IMR-90 (cell line): ENCODE results near the gene MLIP. TPM values are rescaled to one million over a fixed set of nuclear protein-coding genes. Genes with fewer than 3 reads are reported as not detected.

Experiments used
- ATAC-seq: fragments of 200-7000 bp; cut with Tn5 transposase; 2 replicates; pipeline ENCODE4 v1.9.1; 2020; ENCODE audit warnings: low read depth, mild to moderate bottlenecking, moderate library complexity
- BruUV-seq: library from RNA; stranded (reverse); fragments of 400-500 nt; replicated peaks from 2 replicates; lab custom pipeline; 2021; lab: Mats Ljungman, UMichigan
- CTCF ChIA-PET: fragments of 300-600 bp; formaldehyde crosslinking; extraction: SDS; loops from one replicate; lab custom pipeline; 2021; ENCODE audit warnings: antibody characterized with exemption; lab: Yijun Ruan, JAX
- POLR2A ChIA-PET: fragments of 300-600 bp; sonication (Branson Sonifier 250); formaldehyde crosslinking; loops from one replicate; lab custom pipeline; 2022; ENCODE audit warnings: antibody characterized with exemption; ENCODE audit not compliant: unreplicated experiment; lab: Charles Lee
- DNase-seq: peaks from one replicate; pipeline ENCODE4 v3.0.0; 2013
- H2AFZ ChIP-seq: replicated peaks from 2 replicates; pipeline ENCODE3; 2013; ENCODE audit warnings: low read length, mild to moderate bottlenecking; ENCODE audit not compliant: poor library complexity
- H2AK5ac ChIP-seq: 2 replicates; pipeline ENCODE4 v1.6.1; 2013; ENCODE audit warnings: low read depth, low read length, inconsistent platforms
- H2AK9ac ChIP-seq: replicated peaks from 2 replicates; pipeline ENCODE3; 2013; ENCODE audit warnings: mild to moderate bottlenecking, low read depth, low read length, moderate library complexity; ENCODE audit not compliant: poor library complexity
- H2BK120ac ChIP-seq: 2 replicates; pipeline ENCODE4 v1.6.1; 2013; ENCODE audit warnings: low read depth, low read length, inconsistent platforms
- H2BK15ac ChIP-seq: 3 replicates; pipeline ENCODE4 v1.6.1; 2013; ENCODE audit warnings: low read depth, low read length, inconsistent platforms
- H2BK20ac ChIP-seq: 2 replicates; pipeline ENCODE4 v1.6.1; 2013; ENCODE audit warnings: low read depth, mild to moderate bottlenecking, inconsistent platforms, low read length, moderate library complexity
- H2BK5ac ChIP-seq: 2 replicates; pipeline ENCODE4 v1.6.1; 2013; ENCODE audit warnings: mild to moderate bottlenecking, low read depth, low read length, inconsistent platforms; ENCODE audit not compliant: poor library complexity, severe bottlenecking
- H3K14ac ChIP-seq: replicated peaks from 2 replicates; pipeline ENCODE4 v1.6.1; 2013; ENCODE audit warnings: low read depth, low read length, inconsistent platforms
- H3K18ac ChIP-seq: 2 replicates; pipeline ENCODE4 v1.6.1; 2013; ENCODE audit warnings: low read depth, low read length, control low read depth
- H3K23ac ChIP-seq: 2 replicates; pipeline ENCODE4 v1.6.1; 2013; ENCODE audit warnings: low read depth, low read length, inconsistent platforms
- H3K27ac ChIP-seq: 2 replicates; pipeline ENCODE4 v1.5.1; 2013; ENCODE audit warnings: mild to moderate bottlenecking, control low read depth, low read length; ENCODE audit not compliant: insufficient read depth
- H3K27me3 ChIP-seq: 2 replicates; pipeline ENCODE4 v1.6.1; 2013; ENCODE audit warnings: low read length; ENCODE audit not compliant: control insufficient read depth, insufficient read depth
- H3K36me3 ChIP-seq: 2 replicates; pipeline ENCODE4 v1.6.1; 2013; ENCODE audit warnings: low read length, mixed read lengths; ENCODE audit not compliant: control insufficient read depth, insufficient read depth
- H3K4ac ChIP-seq: 2 replicates; pipeline ENCODE4 v1.6.1; 2013; ENCODE audit warnings: low read depth, low read length, inconsistent platforms
- H3K4me1 ChIP-seq: 2 replicates; pipeline ENCODE4 v1.6.1; 2013; ENCODE audit warnings: low read length, mixed read lengths; ENCODE audit not compliant: control insufficient read depth, insufficient read depth
- H3K4me2 ChIP-seq: 2 replicates; pipeline ENCODE4 v1.6.1; 2013; ENCODE audit warnings: low read depth, mild to moderate bottlenecking, control low read depth, low read length, moderate library complexity
- H3K4me3 ChIP-seq: 2 replicates; pipeline ENCODE4 v1.5.1; 2013; ENCODE audit warnings: low read depth, mild to moderate bottlenecking, control low read depth, low read length, moderate library complexity; ENCODE audit not compliant: insufficient read depth
- H3K56ac ChIP-seq: 2 replicates; pipeline ENCODE4 v1.6.1; 2013; ENCODE audit warnings: low read length, inconsistent platforms; ENCODE audit not compliant: insufficient read depth; ENCODE audit errors: extremely low read depth
- H3K79me1 ChIP-seq, 2 experiments: 2 replicates each; pipeline ENCODE4 v1.6.1; 2013; ENCODE audit warnings: low read length in 2 of 2, inconsistent platforms in 1 of 2, low read depth in 1 of 2
- H3K9ac ChIP-seq: 2 replicates; pipeline ENCODE4 v1.6.1; 2013; ENCODE audit warnings: low read depth, low read length, control low read depth
- H3K9me1 ChIP-seq: 2 replicates; pipeline ENCODE4 v1.6.1; 2013; ENCODE audit warnings: low read length, inconsistent platforms; ENCODE audit not compliant: insufficient read depth
- H3K9me3 ChIP-seq: 2 replicates; pipeline ENCODE4 v1.6.1; 2013; ENCODE audit warnings: low read length; ENCODE audit not compliant: control insufficient read depth, insufficient read depth
- H4K20me1 ChIP-seq: 2 replicates; pipeline ENCODE4 v1.6.1; 2013; ENCODE audit warnings: low read length, inconsistent platforms; ENCODE audit not compliant: insufficient read depth
- H4K5ac ChIP-seq: 2 replicates; pipeline ENCODE4 v1.6.1; 2013; ENCODE audit warnings: mild to moderate bottlenecking, low read depth, low read length, control low read depth
- H4K8ac ChIP-seq, 2 experiments: 2 replicates each; pipeline ENCODE4 v1.6.1; 2013; ENCODE audit warnings: low read depth in 2 of 2, low read length in 2 of 2, control low read depth in 1 of 2, inconsistent platforms in 1 of 2
- H4K91ac ChIP-seq: 2 replicates; pipeline ENCODE4 v1.6.1; 2013; ENCODE audit warnings: low read depth, low read length, inconsistent platforms; ENCODE audit not compliant: insufficient read depth
- ELK1 ChIP-seq: fragments of 150-350 bp; IDR thresholded peaks from 2 replicates; pipeline ENCODE4 v1.6.1; 2016; ENCODE audit warnings: low read depth, mild to moderate bottlenecking, low read length, moderate library complexity, borderline replicate concordance
- FOS ChIP-seq: fragments of 150-350 bp; IDR thresholded peaks from 2 replicates; pipeline ENCODE4 v1.6.1; 2016; ENCODE audit warnings: low read depth, low read length
- WGBS, 2 experiments: methylation state at CpG; one replicate each; pipeline versions ENCODE4 v1.1.5 to v1.1.7; 2013; ENCODE audit warnings: missing lambda C conversion rate in 2 of 2; ENCODE audit not compliant: insufficient read length in 1 of 2; ENCODE audit errors: extremely low coverage in 2 of 2; 5-methylcytosine and 5-hydroxymethylcytosine counted together
- dilution Hi-C: fragments of 300-500 bp; cut with HindIII; formaldehyde crosslinking; loops from one replicate; pipeline ENCODE4 v1.14.3; 2018; ENCODE audit warnings: low sequenced_read_pairs; ENCODE audit not compliant: unreplicated experiment
- in situ Hi-C: fragments of 300-500 bp; cut with MboI; formaldehyde crosslinking; loops from 3 replicates; pipeline ENCODE4 v1.14.3; 2019; ENCODE audit warnings: low sequenced_read_pairs, inconsistent platforms, mixed read lengths
- intact Hi-C: fragments of 100-400 bp; cut with micrococcal nuclease; formaldehyde crosslinking; loops from 2 replicates; pipeline ENCODE4 v1.10.0; 2022
- polyA plus RNA-seq, 3 experiments: library from polyadenylated mRNA; depleted of rRNA; stranded (reverse); fragments of >200 nt; gene quantifications; 2 replicates each; pipeline ENCODE4 v1.2.3, GENCODE V29; 2012; ENCODE audit warnings: low replicate concordance in 1 of 3
- total RNA-seq: library from RNA; depleted of rRNA; stranded (reverse); fragments of >200 nt; gene quantifications from 2 replicates; pipeline ENCODE4 v1.2.3, GENCODE V29; 2012

MLIP gene
- total and polyA plus RNA-seq, 2 of the 4 experiments (the other 2 are of a cell fraction) = not detected

DNA sequence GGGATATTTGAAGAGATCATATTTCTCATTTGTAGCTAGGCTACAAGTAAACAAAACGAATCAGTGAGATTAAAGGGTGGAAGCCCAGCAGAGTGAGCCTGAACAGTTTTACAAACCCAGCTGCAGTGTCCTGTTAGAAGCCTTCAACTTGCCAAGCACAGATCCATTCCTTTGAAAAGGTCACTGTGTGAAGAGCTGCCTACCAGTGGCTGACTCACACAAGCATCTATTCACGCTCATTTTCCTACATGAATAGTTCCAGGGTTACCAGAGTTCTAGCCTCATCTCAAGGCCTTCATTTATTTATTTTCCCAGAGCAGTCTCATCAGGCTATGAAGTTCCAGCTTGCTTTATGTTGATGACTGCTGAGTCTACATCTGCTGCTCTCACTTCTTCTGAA, 25.7 kb upstream of the MLIP start:
- no peak overlapping the region for H4K91ac ChIP-seq
- no peak overlapping the region for H2BK15ac ChIP-seq
- H3K14ac ChIP-seq = no peak overlapping the region
- in situ Hi-C loops = no loop called here
- ATAC-seq (peak; percentile 99), DNase-seq (peak; percentile 94)
- H2AK5ac ChIP-seq = no peak overlapping the region
- no peaks in the 10 kb centered on the region for H3K79me1 ChIP-seq
- H3K18ac ChIP-seq = no peak overlapping the region
- ChIA-PET CTCF (no interaction called here), POLR2A (no interaction called here)
- H3K4me3 ChIP-seq = no peak overlapping the region
- TF ChIP-seq FOS (peak; percentile 40; the same call in 1 of the 2 replicates), ELK1 (no peak)
- intact Hi-C loops = no loop called here
- no peak overlapping the region for H3K56ac ChIP-seq
- H3K4ac ChIP-seq = no peak overlapping the region
- no TSS peak for BruUV-seq
- H3K23ac ChIP-seq = no peak overlapping the region
- H4K20me1 ChIP-seq = no peaks in the 10 kb centered on the region
- no peak overlapping the region for H4K5ac ChIP-seq
- peak overlapping the region; percentile 57 for H2BK5ac ChIP-seq
- WGBS, 2 experiments = no CpG with 5 or more reads among the region's 2 CpGs
- H3K4me2 ChIP-seq = no peak overlapping the region
- 0 out of 2 replicates have a peak, but pooled peaks cover 3% of the 10 kb centered on the region for H3K9me1 ChIP-seq
- no peak overlapping the region for H4K8ac ChIP-seq
- no peak overlapping the region for H2AFZ ChIP-seq
- no peak overlapping the region for H3K9ac ChIP-seq
- H3K36me3 ChIP-seq = no peaks in the 10 kb centered on the region
- no peaks in the 10 kb centered on the region for H3K27me3 ChIP-seq
- peaks cover 9% of the 10 kb centered on the region for H3K4me1 ChIP-seq
- H3K9me3 ChIP-seq = no peaks in the 10 kb centered on the region
- H2BK20ac ChIP-seq = no peak overlapping the region
- H2AK9ac ChIP-seq = no peak overlapping the region
- no peak overlapping the region for H3K27ac ChIP-seq
- dilution Hi-C loops = no loop called here
- H2BK120ac ChIP-seq = no peak overlapping the region
